SK-N-SH (cell line): ENCODE measurements around the gene AIFM3. TPM values are rescaled to one million over a fixed set of nuclear protein-coding genes. Genes with fewer than 3 reads are reported as not detected.
A peak's percentile ranks its signal among the peaks of the same experiment; 100 is the strongest.

ENCODE experiments used
- CTCF ChIA-PET: fragments of 300-600, 350-600 bp; formaldehyde crosslinking; extraction: SDS; loops from one replicate; lab custom pipeline; 2021; lab: Yijun Ruan, JAX
- POLR2A ChIA-PET: fragments of 350-600 bp; sonication (Branson Sonifier 250); formaldehyde crosslinking; extraction: SDS; loops from one replicate; lab custom pipeline; 2020; ENCODE audit warnings: antibody characterized with exemption, inconsistent platforms; lab: Yijun Ruan, JAX
- DNase-seq: peaks from one replicate; pipeline ENCODE4 v3.0.0; 2012
- H2AFZ ChIP-seq: fragments of 200-600 bp; sonication (generic); 2 replicates; pipeline ENCODE4 v1.8.1; 2016; ENCODE audit warnings: antibody characterized with exemption, mild to moderate bottlenecking, low read depth
- H3F3A ChIP-seq: fragments of 200-600 bp; sonication (generic); replicated peaks from 2 replicates; pipeline ENCODE3; 2016; ENCODE audit warnings: antibody characterized with exemption, mild to moderate bottlenecking; ENCODE audit not compliant: insufficient read depth
- H3K27ac ChIP-seq, 2 experiments: fragments of 200-500 bp in 1 of 2; fragments of 200-600 bp in 1 of 2; sonication (Bioruptor generic) in 1 of 2; sonication (generic), shearing (Covaris generic) in 1 of 2; 2 replicates each; pipeline versions ENCODE4 v1.5.1 to v1.6.1; 2014 to 2016; ENCODE audit warnings: low read depth in 2 of 2, inconsistent platforms in 1 of 2, low read length in 1 of 2, mild to moderate bottlenecking in 1 of 2, mixed read lengths in 1 of 2
- H3K27me3 ChIP-seq: fragments of 200-600 bp; sonication (generic), shearing (Covaris generic); 2 replicates; pipeline ENCODE4 v1.6.1; 2016; ENCODE audit warnings: mixed run types; ENCODE audit not compliant: insufficient read depth
- H3K36me3 ChIP-seq, 2 experiments: fragments of 200-500 bp in 1 of 2; fragments of 200-600 bp in 1 of 2; sonication (Bioruptor generic) in 1 of 2; sonication (generic) in 1 of 2; replicated peaks in 1 of 2; 2 replicates each; pipeline versions ENCODE3 to v1.5.1; 2014 to 2016; ENCODE audit warnings: low read length in 1 of 2, mild to moderate bottlenecking in 1 of 2; ENCODE audit not compliant: insufficient read depth in 2 of 2, control insufficient read depth in 1 of 2
- H3K4me1 ChIP-seq, 2 experiments: fragments of 200-500 bp in 1 of 2; fragments of 200-600 bp in 1 of 2; sonication (Bioruptor generic) in 1 of 2; sonication (generic), shearing (Covaris generic) in 1 of 2; 2 replicates each; pipeline versions ENCODE4 v1.5.1 to v1.6.1; 2014 to 2016; ENCODE audit warnings: low read depth in 1 of 2, low read length in 1 of 2, mixed run types in 1 of 2; ENCODE audit not compliant: insufficient read depth in 2 of 2, control insufficient read depth in 1 of 2
- H3K4me2 ChIP-seq: fragments of 200-600 bp; sonication (generic), shearing (Covaris generic); 2 replicates; pipeline ENCODE4 v1.6.1; 2017; ENCODE audit warnings: mixed run types
- H3K4me3 ChIP-seq, 2 experiments: fragments of 200-500 bp in 1 of 2; fragments of 200-600 bp in 1 of 2; sonication (Bioruptor generic) in 1 of 2; sonication (generic), shearing (Covaris generic) in 1 of 2; 2 replicates each; pipeline versions ENCODE4 v1.5.1 to v1.8.1; 2014 to 2016; ENCODE audit warnings: low read depth in 2 of 2, inconsistent platforms in 1 of 2, low read length in 1 of 2, mild to moderate bottlenecking in 1 of 2, mixed read lengths in 1 of 2, moderate library complexity in 1 of 2
- H3K79me2 ChIP-seq: fragments of 200-600 bp; sonication (generic); 2 replicates; pipeline ENCODE4 v1.8.1; 2017; ENCODE audit warnings: mild to moderate bottlenecking; ENCODE audit not compliant: insufficient read depth
- H3K9ac ChIP-seq: fragments of 200-600 bp; sonication (generic); 2 replicates; pipeline ENCODE4 v1.6.1; 2017; ENCODE audit warnings: mixed run types
- H3K9me2 ChIP-seq: fragments of 200-600 bp; sonication (generic); 2 replicates; pipeline ENCODE4 v1.6.1; 2017; ENCODE audit warnings: mixed run types
- H3K9me3 ChIP-seq: fragments of 200-600 bp; sonication (generic); 2 replicates; pipeline ENCODE4 v1.6.1; 2017; ENCODE audit warnings: mixed run types, mild to moderate bottlenecking, moderate library complexity
- H4K20me1 ChIP-seq: fragments of 200-600 bp; sonication (generic); 2 replicates; pipeline ENCODE4 v1.6.1; 2017; ENCODE audit warnings: mild to moderate bottlenecking, mixed run types; ENCODE audit not compliant: insufficient read depth
- CHD2 ChIP-seq: fragments of 150-350 bp; IDR thresholded peaks from 2 replicates; pipeline ENCODE4 v1.6.1; 2018; ENCODE audit warnings: low read length; ENCODE audit not compliant: partially characterized antibody
- ELF1 ChIP-seq: IDR thresholded peaks from 2 replicates; pipeline ENCODE4 v1.4.0; 2012
- EZH2phosphoT487 ChIP-seq: fragments of 200-600 bp; sonication (generic); IDR thresholded peaks from 2 replicates; pipeline ENCODE4 v1.6.1; 2017; ENCODE audit warnings: low read depth, mixed run types, mild to moderate bottlenecking, antibody characterized with exemption, moderate library complexity, borderline replicate concordance
- FOSL2 ChIP-seq: IDR thresholded peaks from 2 replicates; pipeline ENCODE4 v1.4.0; 2012; ENCODE audit warnings: low read depth, mild to moderate bottlenecking, moderate library complexity, borderline replicate concordance
- FOXM1 ChIP-seq: IDR thresholded peaks from 2 replicates; pipeline ENCODE4 v1.4.0; 2012; ENCODE audit warnings: low read depth, mild to moderate bottlenecking
- GABPA ChIP-seq: IDR thresholded peaks from 2 replicates; pipeline ENCODE4 v1.4.0; 2012; ENCODE audit warnings: low read depth, mild to moderate bottlenecking
- MXI1 ChIP-seq: IDR thresholded peaks from 2 replicates; pipeline ENCODE4 v1.6.1; 2012; ENCODE audit warnings: mild to moderate bottlenecking, low read depth, low read length, improper control_type of control experiment
- NFIC ChIP-seq: IDR thresholded peaks from 2 replicates; pipeline ENCODE4 v1.4.0; 2012; ENCODE audit warnings: borderline replicate concordance
- NRF1 ChIP-seq: IDR thresholded peaks from 2 replicates; pipeline ENCODE4 v1.6.1; 2012; ENCODE audit warnings: low read depth, mild to moderate bottlenecking, low read length
- RCOR1 ChIP-seq: fragments of 150-350 bp; IDR thresholded peaks from 2 replicates; pipeline ENCODE4 v1.6.1; 2017; ENCODE audit warnings: antibody characterized with exemption, low read length
- RFX5 ChIP-seq: IDR thresholded peaks from 2 replicates; pipeline ENCODE4 v1.6.1; 2012; ENCODE audit warnings: mild to moderate bottlenecking, improper control_type of control experiment, low read length
- RXRA ChIP-seq: IDR thresholded peaks from 2 replicates; pipeline ENCODE4 v1.4.0; 2012; ENCODE audit warnings: low read depth, mild to moderate bottlenecking, borderline replicate concordance
- SIN3A ChIP-seq: IDR thresholded peaks from 2 replicates; pipeline ENCODE4 v1.6.1; 2012; ENCODE audit warnings: low read depth, mild to moderate bottlenecking, low read length, moderate library complexity, borderline replicate concordance
- SMC3 ChIP-seq: IDR thresholded peaks from 2 replicates; pipeline ENCODE4 v1.6.1; 2012; ENCODE audit warnings: low read depth, low read length, improper control_type of control experiment
- TAF1 ChIP-seq: IDR thresholded peaks from 2 replicates; pipeline ENCODE4 v1.6.1; 2012; ENCODE audit warnings: low read depth, mild to moderate bottlenecking, low read length, moderate library complexity, borderline replicate concordance
- TEAD4 ChIP-seq: IDR thresholded peaks from 2 replicates; pipeline ENCODE4 v1.4.0; 2012; ENCODE audit warnings: mild to moderate bottlenecking, borderline replicate concordance; ENCODE audit not compliant: insufficient read depth
- YY1 ChIP-seq: IDR thresholded peaks from 2 replicates; pipeline ENCODE4 v1.4.0; 2012; ENCODE audit warnings: low read depth, mild to moderate bottlenecking
- WGBS: methylation state at CpG from one replicate; pipeline ENCODE4 v1.1.6; 2017; ENCODE audit warnings: low lambda C conversion rate; 5-methylcytosine and 5-hydroxymethylcytosine counted together
- polyA plus RNA-seq, 3 experiments: library from polyadenylated mRNA; depleted of rRNA; stranded (reverse); fragments of >200 nt; gene quantifications; 2 replicates each; pipeline ENCODE4 v1.2.3, GENCODE V29; 2012
- TF ChIP-seq, protein P1 (sequence below): IDR thresholded peaks from 2 replicates; pipeline ENCODE4; 2012
- TF ChIP-seq, protein P2 (sequence below): fragments of 150-350 bp; IDR thresholded peaks from 2 replicates; pipeline ENCODE4 v1.6.1; 2017; ENCODE audit warnings: antibody characterized with exemption, low read length, low read depth, borderline replicate concordance
- TF ChIP-seq, protein P3 (sequence below): IDR thresholded peaks from 2 replicates; pipeline ENCODE4 v1.4.0; 2012; ENCODE audit warnings: low read depth
- TF ChIP-seq, protein P4 (sequence below): fragments of 200-600 bp; sonication (generic); IDR thresholded peaks from 2 replicates; pipeline ENCODE4 v1.6.1; 2017; ENCODE audit warnings: antibody characterized with exemption, mild to moderate bottlenecking, moderate library complexity
- TF ChIP-seq, protein P5 (sequence below): IDR thresholded peaks from 2 replicates; pipeline ENCODE4 v1.6.1; 2012; ENCODE audit warnings: mild to moderate bottlenecking, low read depth, low read length, moderate library complexity
- TF ChIP-seq, protein P6 (sequence below): fragments of 150-350 bp; IDR thresholded peaks from 2 replicates; pipeline ENCODE4 v1.6.1; 2016; ENCODE audit warnings: mild to moderate bottlenecking, low read depth, low read length

Gene AIFM3
- polyA plus RNA-seq, 1 of the 3 experiments (the other 2 are of a cell fraction): 1.7 TPM

DNA sequence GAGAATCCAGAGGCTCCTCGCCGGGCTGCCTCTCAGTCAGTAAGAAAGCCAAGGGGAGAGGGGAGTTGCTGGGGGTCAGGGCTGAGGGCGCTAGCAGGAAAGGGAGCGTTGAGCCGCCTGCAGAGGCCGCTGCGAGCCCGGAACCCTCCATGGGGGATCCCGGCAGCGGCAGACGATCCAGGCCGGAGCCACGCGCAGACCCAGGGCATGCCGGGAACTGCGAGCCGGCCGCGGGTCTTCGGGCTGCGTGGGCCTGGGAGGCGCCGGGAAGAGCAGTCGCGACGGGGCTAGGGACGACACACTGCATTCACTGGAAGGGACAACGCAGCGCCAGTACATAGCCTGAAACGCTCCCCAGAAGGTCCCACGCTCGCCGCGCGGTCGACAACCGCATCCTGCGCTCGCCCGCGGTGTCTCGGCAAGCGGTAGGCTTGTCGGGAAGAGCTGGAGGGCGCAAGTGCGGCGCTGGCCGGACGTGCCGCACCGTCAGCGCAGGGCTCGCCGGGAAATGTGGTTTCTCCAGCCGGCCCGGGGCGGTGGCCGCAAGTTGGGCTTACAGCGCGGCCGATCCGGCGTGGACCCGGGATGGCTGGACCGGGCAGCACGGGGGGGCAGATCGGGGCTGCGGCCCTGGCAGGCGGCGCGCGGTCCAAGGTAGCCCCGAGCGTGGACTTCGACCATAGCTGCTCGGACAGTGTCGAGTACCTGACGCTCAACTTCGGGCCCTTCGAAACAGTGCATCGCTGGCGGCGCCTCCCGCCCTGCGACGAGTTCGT is 14.9 kb downstream of the AIFM3 start, which contains the start of gene LZTR1:
TSS of gene LZTR1 (plus strand) at position 511 of the 776 bp plus-strand sequence. CDS start at position 586, 75 bp downstream.
- Histone ChIP-seq H3F3A (no peaks in the 10 kb centered on the region), H3K4me1 (peaks cover 6 to 24% of the 10 kb centered on the region in 2 experiments; a peak in 2 of 4 replicates), H3K27ac (peak within 1 kb of the TSS; percentile 77 to 98), H3K9me2 (no peaks in the 10 kb centered on the region), H3K36me3 (peaks cover 8 to 20% of the 10 kb centered on the region in 2 experiments), H3K9me3 (no peaks in the 10 kb centered on the region), H3K4me3 (peak within 1 kb of the TSS; percentile 71 to 97), H3K27me3 (no peaks in the 10 kb centered on the region), H2AFZ (peak within 1 kb of the TSS; percentile 79; the same call in 1 of the 2 replicates), H3K9ac (peak within 1 kb of the TSS; percentile 78), H3K79me2 (peaks cover 25% of the 10 kb centered on the region), H4K20me1 (no peaks in the 10 kb centered on the region), H3K4me2 (peak within 1 kb of the TSS; percentile 95)
- ChIA-PET POLR2A (interaction anchor here (0.6 to 1.8 kb wide), 17 partner anchors 9 to 96 kb away, joined by 3 to 13 read pairs (median 6); partner anchors contain the start of genes LRRC74B, P2RX6 and THAP7), CTCF (interaction anchor here (0.7 to 3.6 kb wide), 16 partner anchors 9 to 178 kb away, joined by 3 to 12 read pairs (median 3); partner anchors contain the start of gene CRKL)
- DNase-seq: peak; percentile 94
- 1% methylated on average over 29 of the region's 87 CpGs for WGBS
- TF ChIP-seq NFIC (no peak), SMC3 (peak; percentile 46), YY1 (peak; percentile 62; the same call in 1 of the 2 replicates), RCOR1 (no peak), NRF1 (peak; percentile 69), FOXM1 (no peak), FOSL2 (no peak; the same call in 1 of the 2 replicates), ELF1 (peak; percentile 62; the same call in 1 of the 2 replicates), RXRA (no peak), GABPA (peak; percentile 76), MXI1 (peak; percentile 63), SIN3A (0 out of 2 replicates have a peak, but pooled peaks have one; percentile 36), RFX5 (no peak), CHD2 (peak; percentile 40), TAF1 (peak; percentile 61; the same call in 1 of the 2 replicates), TEAD4 (no peak), EZH2phosphoT487 (no peak)
- TF ChIP-seq, protein P1, sequence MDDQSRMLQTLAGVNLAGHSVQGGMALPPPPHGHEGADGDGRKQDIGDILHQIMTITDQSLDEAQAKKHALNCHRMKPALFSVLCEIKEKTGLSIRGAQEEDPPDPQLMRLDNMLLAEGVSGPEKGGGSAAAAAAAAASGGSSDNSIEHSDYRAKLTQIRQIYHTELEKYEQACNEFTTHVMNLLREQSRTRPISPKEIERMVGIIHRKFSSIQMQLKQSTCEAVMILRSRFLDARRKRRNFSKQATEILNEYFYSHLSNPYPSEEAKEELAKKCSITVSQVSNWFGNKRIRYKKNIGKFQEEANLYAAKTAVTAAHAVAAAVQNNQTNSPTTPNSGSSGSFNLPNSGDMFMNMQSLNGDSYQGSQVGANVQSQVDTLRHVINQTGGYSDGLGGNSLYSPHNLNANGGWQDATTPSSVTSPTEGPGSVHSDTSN: no peak
- TF ChIP-seq, protein P2, sequence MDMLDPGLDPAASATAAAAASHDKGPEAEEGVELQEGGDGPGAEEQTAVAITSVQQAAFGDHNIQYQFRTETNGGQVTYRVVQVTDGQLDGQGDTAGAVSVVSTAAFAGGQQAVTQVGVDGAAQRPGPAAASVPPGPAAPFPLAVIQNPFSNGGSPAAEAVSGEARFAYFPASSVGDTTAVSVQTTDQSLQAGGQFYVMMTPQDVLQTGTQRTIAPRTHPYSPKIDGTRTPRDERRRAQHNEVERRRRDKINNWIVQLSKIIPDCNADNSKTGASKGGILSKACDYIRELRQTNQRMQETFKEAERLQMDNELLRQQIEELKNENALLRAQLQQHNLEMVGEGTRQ: no peak
- TF ChIP-seq, protein P3, sequence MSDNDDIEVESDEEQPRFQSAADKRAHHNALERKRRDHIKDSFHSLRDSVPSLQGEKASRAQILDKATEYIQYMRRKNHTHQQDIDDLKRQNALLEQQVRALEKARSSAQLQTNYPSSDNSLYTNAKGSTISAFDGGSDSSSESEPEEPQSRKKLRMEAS: peak; percentile 96
- TF ChIP-seq, protein P4, sequence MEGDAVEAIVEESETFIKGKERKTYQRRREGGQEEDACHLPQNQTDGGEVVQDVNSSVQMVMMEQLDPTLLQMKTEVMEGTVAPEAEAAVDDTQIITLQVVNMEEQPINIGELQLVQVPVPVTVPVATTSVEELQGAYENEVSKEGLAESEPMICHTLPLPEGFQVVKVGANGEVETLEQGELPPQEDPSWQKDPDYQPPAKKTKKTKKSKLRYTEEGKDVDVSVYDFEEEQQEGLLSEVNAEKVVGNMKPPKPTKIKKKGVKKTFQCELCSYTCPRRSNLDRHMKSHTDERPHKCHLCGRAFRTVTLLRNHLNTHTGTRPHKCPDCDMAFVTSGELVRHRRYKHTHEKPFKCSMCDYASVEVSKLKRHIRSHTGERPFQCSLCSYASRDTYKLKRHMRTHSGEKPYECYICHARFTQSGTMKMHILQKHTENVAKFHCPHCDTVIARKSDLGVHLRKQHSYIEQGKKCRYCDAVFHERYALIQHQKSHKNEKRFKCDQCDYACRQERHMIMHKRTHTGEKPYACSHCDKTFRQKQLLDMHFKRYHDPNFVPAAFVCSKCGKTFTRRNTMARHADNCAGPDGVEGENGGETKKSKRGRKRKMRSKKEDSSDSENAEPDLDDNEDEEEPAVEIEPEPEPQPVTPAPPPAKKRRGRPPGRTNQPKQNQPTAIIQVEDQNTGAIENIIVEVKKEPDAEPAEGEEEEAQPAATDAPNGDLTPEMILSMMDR: peak; percentile 62
- TF ChIP-seq, protein P5, sequence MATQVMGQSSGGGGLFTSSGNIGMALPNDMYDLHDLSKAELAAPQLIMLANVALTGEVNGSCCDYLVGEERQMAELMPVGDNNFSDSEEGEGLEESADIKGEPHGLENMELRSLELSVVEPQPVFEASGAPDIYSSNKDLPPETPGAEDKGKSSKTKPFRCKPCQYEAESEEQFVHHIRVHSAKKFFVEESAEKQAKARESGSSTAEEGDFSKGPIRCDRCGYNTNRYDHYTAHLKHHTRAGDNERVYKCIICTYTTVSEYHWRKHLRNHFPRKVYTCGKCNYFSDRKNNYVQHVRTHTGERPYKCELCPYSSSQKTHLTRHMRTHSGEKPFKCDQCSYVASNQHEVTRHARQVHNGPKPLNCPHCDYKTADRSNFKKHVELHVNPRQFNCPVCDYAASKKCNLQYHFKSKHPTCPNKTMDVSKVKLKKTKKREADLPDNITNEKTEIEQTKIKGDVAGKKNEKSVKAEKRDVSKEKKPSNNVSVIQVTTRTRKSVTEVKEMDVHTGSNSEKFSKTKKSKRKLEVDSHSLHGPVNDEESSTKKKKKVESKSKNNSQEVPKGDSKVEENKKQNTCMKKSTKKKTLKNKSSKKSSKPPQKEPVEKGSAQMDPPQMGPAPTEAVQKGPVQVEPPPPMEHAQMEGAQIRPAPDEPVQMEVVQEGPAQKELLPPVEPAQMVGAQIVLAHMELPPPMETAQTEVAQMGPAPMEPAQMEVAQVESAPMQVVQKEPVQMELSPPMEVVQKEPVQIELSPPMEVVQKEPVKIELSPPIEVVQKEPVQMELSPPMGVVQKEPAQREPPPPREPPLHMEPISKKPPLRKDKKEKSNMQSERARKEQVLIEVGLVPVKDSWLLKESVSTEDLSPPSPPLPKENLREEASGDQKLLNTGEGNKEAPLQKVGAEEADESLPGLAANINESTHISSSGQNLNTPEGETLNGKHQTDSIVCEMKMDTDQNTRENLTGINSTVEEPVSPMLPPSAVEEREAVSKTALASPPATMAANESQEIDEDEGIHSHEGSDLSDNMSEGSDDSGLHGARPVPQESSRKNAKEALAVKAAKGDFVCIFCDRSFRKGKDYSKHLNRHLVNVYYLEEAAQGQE: no peak
- TF ChIP-seq, protein P6, sequence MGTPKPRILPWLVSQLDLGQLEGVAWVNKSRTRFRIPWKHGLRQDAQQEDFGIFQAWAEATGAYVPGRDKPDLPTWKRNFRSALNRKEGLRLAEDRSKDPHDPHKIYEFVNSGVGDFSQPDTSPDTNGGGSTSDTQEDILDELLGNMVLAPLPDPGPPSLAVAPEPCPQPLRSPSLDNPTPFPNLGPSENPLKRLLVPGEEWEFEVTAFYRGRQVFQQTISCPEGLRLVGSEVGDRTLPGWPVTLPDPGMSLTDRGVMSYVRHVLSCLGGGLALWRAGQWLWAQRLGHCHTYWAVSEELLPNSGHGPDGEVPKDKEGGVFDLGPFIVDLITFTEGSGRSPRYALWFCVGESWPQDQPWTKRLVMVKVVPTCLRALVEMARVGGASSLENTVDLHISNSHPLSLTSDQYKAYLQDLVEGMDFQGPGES: no peak
